NCI-H82 treated with DMSO at 0.1 percent for 48 hours (cell line): ENCODE data around the gene SMCO3.

Experiments
- DNase-seq: peaks from one replicate; lab custom pipeline; 2025; ENCODE audit not compliant: unreplicated experiment; lab: John Stamatoyannopoulos, UW

The SMCO3 gene

DNA sequence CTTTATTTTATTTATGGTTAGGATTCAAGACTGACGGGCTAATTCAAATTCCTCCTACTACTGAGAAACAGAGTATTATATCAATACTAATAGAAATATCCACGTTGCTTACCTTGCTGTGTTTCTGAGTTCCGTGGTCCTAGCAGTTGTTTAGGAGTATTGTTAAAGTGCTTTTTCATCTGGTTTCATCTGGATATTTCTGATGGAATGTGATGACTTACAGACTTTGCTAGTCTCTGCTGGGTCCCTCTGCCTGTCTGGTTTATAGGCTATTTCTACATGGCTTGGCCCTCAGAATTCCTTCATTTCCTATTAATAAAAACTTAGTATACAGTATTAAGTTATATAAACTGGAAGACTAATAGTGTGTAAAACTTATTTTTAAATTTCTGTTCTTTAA, at the start of gene SMCO3:
Gene SMCO3, minus strand, starts transcription at position 169 of the 400 bp plus-strand sequence. CDS start 7,502 bp downstream, outside the sequence.
- no peak for DNase-seq

DNA sequence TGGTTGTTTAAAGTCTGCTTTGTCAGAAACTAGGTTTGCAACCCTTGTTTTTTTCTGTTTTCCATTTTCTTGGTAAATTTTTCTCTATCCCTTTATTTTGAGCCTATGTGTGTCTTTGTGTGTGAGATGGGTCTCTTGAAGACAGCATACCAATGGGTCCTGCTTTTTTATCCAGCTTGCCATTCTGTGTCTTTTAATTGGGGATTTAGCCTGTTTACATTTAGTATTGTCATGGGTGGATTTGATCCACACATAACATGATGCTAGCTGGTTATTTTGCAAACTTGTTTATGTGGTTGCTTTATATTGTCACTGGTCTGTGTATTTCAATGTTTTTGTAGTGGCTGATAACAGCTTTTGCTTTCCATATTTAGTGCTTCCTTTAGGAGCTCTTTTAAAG, 46.5 kb upstream of the SMCO3 start:
- no peak for DNase-seq

- DNase-seq = no peak
Observed at GRCh38 chr12:14858513-14858912, 44.5 kb upstream of the SMCO3 start.

DNA sequence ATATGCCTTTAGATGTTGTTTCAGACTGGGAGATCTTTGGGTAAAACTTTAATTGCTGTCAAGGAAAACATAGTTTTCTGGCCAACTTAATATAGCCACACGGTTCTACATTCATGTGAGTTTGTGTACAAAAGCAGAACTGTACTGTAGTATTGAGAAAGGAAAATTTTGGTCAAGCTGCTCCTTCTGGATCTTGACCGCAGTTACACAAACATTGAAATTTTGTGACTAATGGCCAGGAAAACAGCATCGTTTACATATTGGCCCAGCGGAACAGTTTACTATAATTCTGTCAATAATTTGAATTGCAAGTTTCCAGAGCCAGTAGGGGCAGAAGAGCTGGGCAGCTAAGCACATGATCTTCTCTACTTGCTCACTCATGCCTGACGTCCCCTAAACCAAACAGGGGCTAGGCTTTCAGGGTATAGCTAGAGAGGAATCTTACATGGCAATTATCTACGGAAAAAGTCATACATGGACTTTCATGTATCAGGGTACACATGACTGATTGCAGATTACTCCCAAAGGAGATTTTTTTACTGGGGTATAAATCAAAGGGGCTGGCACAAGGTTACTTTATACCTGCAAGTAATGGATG, 40.7 kb upstream of the SMCO3 start:
- peak; percentile 13 for DNase-seq

DNA sequence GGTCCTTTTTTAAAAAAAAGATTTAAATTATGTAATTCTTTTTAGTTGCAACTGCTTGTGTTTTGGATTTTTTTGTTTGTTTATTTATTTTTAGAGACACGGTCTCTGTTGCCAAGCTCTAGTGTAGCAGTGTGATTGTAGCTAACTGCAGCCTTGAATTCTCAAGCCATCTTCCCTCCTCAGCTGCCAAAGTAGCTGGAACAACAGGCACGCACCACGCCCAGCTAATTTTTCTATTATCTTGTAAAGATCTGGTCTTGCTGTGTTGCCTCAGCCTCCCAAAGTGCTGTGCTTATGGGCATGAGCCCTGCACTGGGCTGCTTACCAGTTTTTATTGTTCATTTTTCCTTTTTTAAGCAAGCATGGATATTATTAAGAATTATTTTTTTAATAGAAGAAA, 40.0 kb upstream of the SMCO3 start:
- DNase-seq = no peak

- no peak for DNase-seq
Observed at GRCh38 chr12:14852880-14853279, 38.9 kb upstream of the SMCO3 start.

- DNase-seq = no peak
Observed at GRCh38 chr12:14850929-14851663, 37.1 kb upstream of the SMCO3 start.

- no peak for DNase-seq
Observed at GRCh38 chr12:14849661-14850060, 35.7 kb upstream of the SMCO3 start.

GRCh38 chr12:14846876-14847580, 33.0 kb upstream of the SMCO3 start:
- no peak for DNase-seq

DNA sequence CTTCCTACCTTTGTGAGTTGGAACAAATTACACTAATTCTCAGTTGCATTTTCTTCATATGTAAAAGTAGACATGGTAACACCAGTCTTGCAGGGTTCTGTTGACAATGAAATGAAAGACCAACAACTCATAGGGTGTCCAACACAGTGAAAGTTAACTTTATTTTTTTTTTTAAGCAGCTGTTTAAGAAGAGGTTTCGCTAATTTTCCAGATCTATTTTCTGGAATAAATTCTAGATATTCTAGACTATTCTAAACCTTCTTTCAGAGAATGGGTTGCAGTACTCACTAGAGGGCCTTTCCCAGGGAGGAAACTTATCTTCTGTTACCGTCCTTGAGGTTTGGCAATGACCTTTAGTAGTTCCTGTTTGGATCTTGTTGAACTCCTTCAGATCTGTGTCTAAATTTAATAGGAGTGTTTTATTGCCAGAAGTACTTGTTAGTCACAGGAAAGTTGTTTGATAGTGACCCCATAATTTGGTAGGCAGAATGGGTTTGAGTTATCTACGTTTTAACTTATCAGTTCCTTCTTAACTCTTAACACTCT, 32.1 kb upstream of the SMCO3 start:
- no peak for DNase-seq

DNA sequence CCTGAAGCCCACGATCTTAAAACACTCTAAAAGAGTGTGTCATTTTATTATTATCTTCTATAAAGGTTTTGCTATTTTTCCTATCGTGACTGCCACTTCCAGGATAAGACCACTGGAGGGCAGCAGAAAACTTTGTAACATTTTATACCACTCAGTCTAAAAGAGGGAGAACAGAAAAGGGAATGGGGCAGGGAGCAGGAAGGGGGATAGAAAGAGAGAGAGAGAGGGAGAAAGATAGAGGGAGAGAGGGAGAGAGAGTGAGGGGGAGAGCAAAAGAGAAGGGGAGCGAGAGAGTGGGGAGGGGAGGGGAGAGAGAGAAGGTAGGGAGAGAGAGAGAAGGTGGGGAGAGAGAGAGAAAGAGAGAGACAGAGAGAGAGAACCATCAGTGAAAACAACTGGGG, 31.4 kb upstream of the SMCO3 start:
- peak; percentile 38 for DNase-seq

DNA sequence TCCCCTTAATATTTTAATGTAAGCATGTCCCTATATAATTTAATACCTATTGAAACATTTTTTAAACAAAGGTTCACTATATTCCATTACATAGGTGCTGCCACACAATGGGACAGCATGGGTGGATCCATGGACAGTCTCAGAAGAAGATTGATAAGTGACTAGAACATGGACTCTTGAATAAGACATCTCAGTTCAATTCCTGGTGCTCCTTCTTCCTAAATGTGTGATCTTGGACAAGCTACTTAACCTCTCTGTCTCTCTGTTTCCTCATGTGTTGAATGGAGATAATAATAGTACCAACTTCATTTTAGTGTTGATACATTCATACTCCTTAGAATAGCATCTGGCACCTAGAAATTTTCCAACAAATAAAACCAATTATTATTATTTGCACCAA, 30.4 kb upstream of the SMCO3 start:
- no peak for DNase-seq

DNA sequence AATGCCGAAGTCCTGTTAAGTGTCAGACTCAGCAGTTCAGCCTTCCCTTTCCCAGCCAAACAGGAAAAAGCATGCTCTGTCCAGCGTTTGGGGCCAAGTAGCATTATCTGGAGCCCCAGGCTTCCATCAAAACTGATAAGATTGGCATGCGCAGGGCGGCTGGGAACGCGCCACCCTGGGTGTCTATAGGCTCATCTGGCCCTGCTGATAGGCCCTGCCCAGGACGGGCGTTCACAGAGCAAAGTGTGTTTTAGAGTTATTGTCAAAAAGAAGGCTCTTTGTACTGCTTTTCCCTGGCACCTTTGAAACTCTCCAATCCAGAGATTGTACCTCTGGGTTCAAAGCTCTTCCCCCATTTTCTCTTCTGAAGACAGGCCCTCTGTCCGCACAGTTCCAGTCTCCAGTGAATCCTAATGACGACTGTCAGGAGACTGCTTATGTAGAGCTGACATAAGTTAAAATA, 29.5 kb upstream of the SMCO3 start, which contains the start of gene ART4:
Gene ART4, minus strand, starts transcription at position 102 of the 463 bp plus-strand sequence. CDS start 413 bp downstream, outside the sequence.
- no peak for DNase-seq

DNA sequence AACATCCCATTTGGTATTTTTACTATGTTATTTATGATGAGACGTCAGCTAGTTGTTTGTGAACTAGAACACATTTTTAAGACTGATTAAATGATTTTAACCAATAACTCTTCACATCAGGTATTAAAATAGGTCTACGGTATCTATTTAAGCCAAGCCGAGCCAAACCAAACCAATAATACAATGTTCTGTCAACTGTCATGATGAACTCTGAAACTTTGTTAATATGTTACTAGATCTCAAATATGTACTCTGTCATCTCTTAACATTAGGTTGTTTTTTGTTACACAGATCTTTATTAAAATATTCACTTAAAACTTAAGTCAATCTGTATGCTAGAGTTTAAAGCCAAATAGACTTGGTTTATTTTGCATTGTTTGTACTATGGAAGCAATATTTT, 28.3 kb upstream of the SMCO3 start:
- DNase-seq = no peak

GRCh38 chr12:14841761-14842160, 27.8 kb upstream of the SMCO3 start:
- DNase-seq = no peak

GRCh38 chr12:14840616-14841015, 26.6 kb upstream of the SMCO3 start:
- no peak for DNase-seq

GRCh38 chr12:14839262-14839661, 25.3 kb upstream of the SMCO3 start:
- DNase-seq = no peak

DNA sequence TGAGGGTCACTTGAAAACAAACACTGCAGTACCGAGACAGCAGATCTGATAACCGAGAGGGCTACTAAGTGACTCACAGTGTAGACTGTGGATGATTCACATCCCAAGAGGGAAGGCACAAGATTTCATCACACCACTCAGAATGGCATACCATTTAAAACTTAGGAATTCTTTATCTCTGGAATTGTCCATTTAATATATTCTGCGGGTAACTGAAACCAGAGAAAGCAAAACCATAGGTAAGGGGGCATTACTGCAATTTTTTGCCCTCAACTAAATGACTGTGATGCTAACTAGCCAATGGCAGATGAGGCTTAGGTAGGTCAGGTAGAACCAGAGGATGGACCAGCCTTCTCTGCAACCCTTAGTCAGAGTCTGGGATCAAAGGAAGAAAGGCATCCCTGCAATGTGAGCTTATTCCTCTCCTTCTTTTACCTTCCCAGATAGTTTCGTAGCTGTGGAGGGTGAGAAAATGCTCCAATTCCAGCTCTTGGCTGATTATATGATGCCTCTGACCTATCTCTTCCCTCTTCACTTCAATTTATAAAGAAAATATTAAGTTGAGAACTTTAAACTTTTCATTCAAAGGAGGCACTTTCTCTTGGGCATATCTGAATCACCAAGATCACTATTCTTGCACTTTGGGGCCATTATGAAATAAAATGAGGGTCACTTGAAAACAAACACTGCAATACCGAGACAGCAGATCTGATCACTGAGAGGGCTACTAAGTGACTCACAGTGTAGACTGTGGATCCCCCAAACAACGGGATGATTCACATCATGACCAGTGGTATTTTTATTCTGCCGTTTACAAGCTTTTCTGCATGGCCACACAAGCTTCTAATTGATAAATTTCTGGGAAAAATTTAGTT, 22.6 kb upstream of the SMCO3 start:
- DNase-seq = no peak

DNA sequence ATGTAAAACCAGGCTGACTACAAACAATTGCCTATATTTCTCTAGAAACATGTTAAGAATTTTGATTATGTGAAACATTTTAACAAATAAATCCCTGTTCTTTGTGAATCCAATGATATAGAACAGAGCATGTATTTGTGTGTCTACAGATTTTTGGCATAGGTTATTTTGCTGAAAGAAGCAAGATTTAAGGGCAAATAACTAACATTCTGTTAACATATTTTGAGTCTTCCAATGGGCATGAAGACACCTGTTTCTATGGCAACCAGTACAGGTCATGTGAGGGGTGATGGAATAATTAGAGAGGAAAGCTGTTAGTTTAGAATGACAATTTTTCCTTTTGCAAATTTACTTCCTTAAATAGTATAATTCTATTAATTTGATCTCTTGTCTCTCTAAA, 20.5 kb upstream of the SMCO3 start:
- no peak for DNase-seq

DNA sequence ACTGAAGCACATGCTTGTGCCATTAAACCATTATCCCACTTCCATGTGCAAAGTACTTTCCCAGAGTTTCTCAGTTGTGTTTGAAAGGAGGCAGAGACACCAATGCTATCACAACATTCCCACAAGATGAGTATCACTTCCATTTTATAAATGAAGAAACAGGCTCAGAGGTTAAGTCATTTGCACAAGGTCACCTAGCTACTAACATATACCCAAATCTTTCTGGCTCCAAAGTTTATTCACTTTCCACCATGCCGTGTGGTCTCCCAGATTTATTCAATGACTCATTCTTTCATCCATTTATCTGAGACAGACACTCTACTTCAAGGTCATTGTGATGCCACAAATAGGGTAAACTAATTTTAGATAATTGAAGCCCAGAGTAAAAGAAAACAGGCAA, 20.0 kb upstream of the SMCO3 start:
- DNase-seq = no peak

GRCh38 chr12:14833336-14833735, 19.4 kb upstream of the SMCO3 start:
- no peak for DNase-seq
